Measurements from ENCODE around the gene OBSCN. TPM values are rescaled to one million over a fixed set of nuclear protein-coding genes. Genes with fewer than 3 reads are reported as not detected.

The OBSCN gene
- total RNA-seq, 1 donor from 2014 or later = 17.5 TPM

DNA sequence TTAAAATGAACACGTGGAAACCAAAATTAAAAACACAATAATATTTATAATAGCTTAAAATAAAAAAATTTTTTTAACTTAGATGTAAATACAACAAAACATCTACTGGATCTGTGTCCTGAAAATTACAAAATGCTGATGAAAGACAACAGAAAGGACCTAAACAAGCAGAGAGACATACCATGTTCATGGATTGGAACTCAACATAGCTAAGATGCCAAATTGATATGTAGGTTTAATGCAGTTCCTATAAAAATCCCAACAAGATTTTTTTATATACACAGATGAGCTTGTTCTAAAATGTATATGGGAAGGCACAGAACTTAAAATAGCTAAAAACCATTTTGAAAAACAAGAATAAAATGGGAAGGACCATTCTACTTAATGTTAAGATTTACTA is 117.4 kb downstream of the OBSCN start:
- Histone ChIP-seq H3K9ac (ENCODE audit: low read length) (no peak overlapping the region), H2AFZ (ENCODE audit: low read depth, low read length) (no peak overlapping the region), H3K4me1 (ENCODE audit: insufficient read depth, low read length) (no peaks in the 10 kb centered on the region), H3K36me3 (ENCODE audit: insufficient read depth, low read length) (no peaks in the 10 kb centered on the region), H3K27me3 (ENCODE audit: insufficient read depth, low read length) (no peaks in the 10 kb centered on the region), H3K4me2 (ENCODE audit: low read length) (no peak overlapping the region), H3K4me3 (ENCODE audit: insufficient read depth, low read depth, low read length) (no peak overlapping the region), H3K79me2 (ENCODE audit: insufficient read depth, low read length) (no peaks in the 10 kb centered on the region), H4K20me1 (ENCODE audit: insufficient read depth, low read length) (no peaks in the 10 kb centered on the region), H3K9me3 (ENCODE audit: insufficient read depth, low read depth, low read length) (peaks cover 6% of the 10 kb centered on the region), H3K27ac (ENCODE audit: low read depth, low read length) (no peak overlapping the region)
- Mint-ChIP-seq H3K27me3 (ENCODE audit: low read depth, unreplicated experiment) (no peaks in the 10 kb centered on the region), H3K4me1 (ENCODE audit: low read depth, unreplicated experiment) (no peaks in the 10 kb centered on the region), H3K36me3 (ENCODE audit: low read depth, unreplicated experiment) (peaks cover 6% of the 10 kb centered on the region), H3K27ac (ENCODE audit: unreplicated experiment) (no peak overlapping the region), H3K4me3 (ENCODE audit: unreplicated experiment) (no peak overlapping the region), H3K9me3 (ENCODE audit: unreplicated experiment) (no peaks in the 10 kb centered on the region)
- no peak for DNase-seq (ENCODE audit: low read depth)
- FAIRE-seq = no peak
- TF ChIP-seq EZH2 (IDR thresholded peaks at IDR 0.05; ENCODE audit: insufficient read depth, low read length) = no peak
- TF ChIP-seq CTCF (IDR thresholded peaks at IDR 0.05; ENCODE audit: insufficient read depth, low read depth, low read length) = no peak

DNA sequence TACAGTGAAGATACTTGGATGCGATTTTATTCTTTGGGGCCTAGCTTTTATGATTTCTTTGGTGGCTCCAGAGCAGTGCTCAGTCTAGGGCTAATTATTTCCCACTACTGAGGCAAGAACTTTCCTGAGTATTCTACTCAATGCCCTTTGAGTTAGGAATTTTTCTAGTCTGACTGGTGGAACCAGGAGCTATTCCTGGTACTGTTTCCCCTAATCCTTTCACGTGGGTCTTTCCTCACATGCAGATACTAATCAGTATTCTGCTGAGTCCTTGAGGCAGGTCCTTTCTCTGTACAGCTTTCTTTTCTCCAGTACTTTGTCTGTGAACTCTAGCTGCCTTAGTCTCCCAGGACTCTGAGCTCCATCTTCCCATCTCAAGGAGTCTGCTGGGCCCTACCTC is 122.0 kb downstream of the OBSCN start:
- H3K36me3 ChIP-seq (ENCODE audit: insufficient read depth, low read length) = no peaks in the 10 kb centered on the region
- H2AFZ ChIP-seq (ENCODE audit: low read depth, low read length) = no peak overlapping the region
- H3K27ac ChIP-seq (ENCODE audit: low read depth, low read length) = no peak overlapping the region
- H3K4me1 ChIP-seq (ENCODE audit: insufficient read depth, low read length) = no peaks in the 10 kb centered on the region
- no peaks in the 10 kb centered on the region for H3K27me3 ChIP-seq (ENCODE audit: insufficient read depth, low read length)
- TF ChIP-seq EZH2 (IDR thresholded peaks at IDR 0.05; ENCODE audit: insufficient read depth, low read length) (no peak), CTCF (IDR thresholded peaks at IDR 0.05; ENCODE audit: insufficient read depth, low read depth, low read length) (no peak)
- DNase-seq (ENCODE audit: low read depth) = no peak
- H3K27ac Mint-ChIP-seq (ENCODE audit: unreplicated experiment) = no peak overlapping the region
- no peaks in the 10 kb centered on the region for H3K79me2 ChIP-seq (ENCODE audit: insufficient read depth, low read length)
- no peak overlapping the region for H3K4me3 ChIP-seq (ENCODE audit: insufficient read depth, low read depth, low read length)
- H3K27me3 Mint-ChIP-seq (ENCODE audit: low read depth, unreplicated experiment) = no peaks in the 10 kb centered on the region
- no peak overlapping the region for H3K4me3 Mint-ChIP-seq (ENCODE audit: unreplicated experiment)
- no peak overlapping the region for H3K4me2 ChIP-seq (ENCODE audit: low read length)
- peaks cover under 1% of the 10 kb centered on the region for H3K9me3 ChIP-seq (ENCODE audit: insufficient read depth, low read depth, low read length)
- no peak for FAIRE-seq
- no peak overlapping the region for H3K9ac ChIP-seq (ENCODE audit: low read length)
- peaks cover 2% of the 10 kb centered on the region for H3K36me3 Mint-ChIP-seq (ENCODE audit: low read depth, unreplicated experiment)
- H3K4me1 Mint-ChIP-seq (ENCODE audit: low read depth, unreplicated experiment) = no peaks in the 10 kb centered on the region
- no peaks in the 10 kb centered on the region for H3K9me3 Mint-ChIP-seq (ENCODE audit: unreplicated experiment)
- H4K20me1 ChIP-seq (ENCODE audit: insufficient read depth, low read length) = no peaks in the 10 kb centered on the region

- no peak overlapping the region for H3K4me2 ChIP-seq (ENCODE audit: low read length)
- H3K27ac Mint-ChIP-seq (ENCODE audit: unreplicated experiment) = no peak overlapping the region
- H3K4me1 Mint-ChIP-seq (ENCODE audit: low read depth, unreplicated experiment) = no peaks in the 10 kb centered on the region
- FAIRE-seq (no peak), DNase-seq (ENCODE audit: low read depth) (no peak)
- H3K27me3 ChIP-seq (ENCODE audit: insufficient read depth, low read length) = no peaks in the 10 kb centered on the region
- H3K4me1 ChIP-seq (ENCODE audit: insufficient read depth, low read length) = no peaks in the 10 kb centered on the region
- H3K9me3 ChIP-seq (ENCODE audit: insufficient read depth, low read depth, low read length) = no peaks in the 10 kb centered on the region
- H3K27ac ChIP-seq (ENCODE audit: low read depth, low read length) = no peak overlapping the region
- no peak overlapping the region for H3K4me3 ChIP-seq (ENCODE audit: insufficient read depth, low read depth, low read length)
- H4K20me1 ChIP-seq (ENCODE audit: insufficient read depth, low read length) = no peaks in the 10 kb centered on the region
- no peaks in the 10 kb centered on the region for H3K9me3 Mint-ChIP-seq (ENCODE audit: unreplicated experiment)
- H3K9ac ChIP-seq (ENCODE audit: low read length) = no peak overlapping the region
- H3K79me2 ChIP-seq (ENCODE audit: insufficient read depth, low read length) = no peaks in the 10 kb centered on the region
- H3K36me3 Mint-ChIP-seq (ENCODE audit: low read depth, unreplicated experiment) = peaks cover 3% of the 10 kb centered on the region
- H3K4me3 Mint-ChIP-seq (ENCODE audit: unreplicated experiment) = no peak overlapping the region
- no peak overlapping the region for H2AFZ ChIP-seq (ENCODE audit: low read depth, low read length)
- no peaks in the 10 kb centered on the region for H3K36me3 ChIP-seq (ENCODE audit: insufficient read depth, low read length)
- no peak for TF ChIP-seq CTCF (IDR thresholded peaks at IDR 0.05; ENCODE audit: insufficient read depth, low read depth, low read length)
- H3K27me3 Mint-ChIP-seq (ENCODE audit: low read depth, unreplicated experiment) = no peaks in the 10 kb centered on the region
Measured at GRCh38 chr1:228332797-228333738, 125.2 kb downstream of the OBSCN start.
